ENCODE data around the gene FOXL3.

Gene FOXL3

GRCh38 chr7:281637-282036 is 8.3 kb upstream of the FOXL3 start:
- H3K4me3 ChIP-seq (replicated peaks in 1 of 2; ENCODE audit: low read depth in 2 of 2, low read length in 2 of 2) = no peak overlapping the region
- DNase-seq (ENCODE audit: low read depth in 2 of 2) = no peak
- no peak for TF ChIP-seq CTCF (IDR thresholded peaks at IDR 0.05; ENCODE audit: low read depth, low read length)

GRCh38 chr7:282621-283020 is 7.3 kb upstream of the FOXL3 start:
- no peak for TF ChIP-seq CTCF (IDR thresholded peaks at IDR 0.05; ENCODE audit: low read depth, low read length)
- no peak for DNase-seq (ENCODE audit: low read depth in 2 of 2)

GRCh38 chr7:284762-285722 is 4.9 kb upstream of the FOXL3 start:
- TF ChIP-seq CTCF (IDR thresholded peaks at IDR 0.05; ENCODE audit: low read depth, low read length) = no peak
- H3K4me3 ChIP-seq (replicated peaks in 1 of 2; ENCODE audit: low read depth in 2 of 2, low read length in 2 of 2) = no peak overlapping the region
- no peak for DNase-seq (ENCODE audit: low read depth in 2 of 2)

More at GRCh38 chr7:282621-283020, 7.3 kb upstream of the FOXL3 start:
- no peak overlapping the region for H3K4me3 ChIP-seq (replicated peaks in 1 of 2; ENCODE audit: low read depth in 2 of 2, low read length in 2 of 2)

GRCh38 chr7:285731-286130 is 4.2 kb upstream of the FOXL3 start:
- TF ChIP-seq CTCF (IDR thresholded peaks at IDR 0.05; ENCODE audit: low read depth, low read length) = no peak
- no peak overlapping the region for H3K4me3 ChIP-seq (replicated peaks in 1 of 2; ENCODE audit: low read depth in 2 of 2, low read length in 2 of 2)
- no peak for DNase-seq (ENCODE audit: low read depth in 2 of 2)

- DNase-seq (ENCODE audit: low read depth in 2 of 2) = no peak
- TF ChIP-seq CTCF (IDR thresholded peaks at IDR 0.05; ENCODE audit: low read depth, low read length) = no peak
- H3K4me3 ChIP-seq (replicated peaks in 1 of 2; ENCODE audit: low read depth in 2 of 2, low read length in 2 of 2) = no peak overlapping the region
Measured at GRCh38 chr7:286266-286665, 3.7 kb upstream of the FOXL3 start.

- no peak for DNase-seq (ENCODE audit: low read depth in 2 of 2)
- no peak overlapping the region for H3K4me3 ChIP-seq (replicated peaks in 1 of 2; ENCODE audit: low read depth in 2 of 2, low read length in 2 of 2)
- TF ChIP-seq CTCF (IDR thresholded peaks at IDR 0.05; ENCODE audit: low read depth, low read length) = no peak
Measured at GRCh38 chr7:288671-289101, 1.3 kb upstream of the FOXL3 start.
